GM15510 (cell line): Measurements from ENCODE around the gene TMEM17.

ENCODE experiments used
- POLR2A ChIP-seq: IDR thresholded peaks from 3 replicates; pipeline ENCODE4 v1.6.1; 2011; ENCODE audit warnings: borderline replicate concordance; ENCODE audit not compliant: insufficient read length; ENCODE audit errors: extremely low read depth

TMEM17 gene

GRCh38 chr2:62489702-62490101 lies 16.3 kb downstream of the TMEM17 start:
- no peak for TF ChIP-seq POLR2A

- TF ChIP-seq POLR2A: no peak
These were observed 16.8 kb downstream of the TMEM17 start for GRCh38 chr2:62489162-62489561.

GRCh38 chr2:62486439-62486765 lies 19.6 kb downstream of the TMEM17 start:
- no peak for TF ChIP-seq POLR2A

GRCh38 chr2:62485761-62486438 lies 20.1 kb downstream of the TMEM17 start:
- no peak for TF ChIP-seq POLR2A

- no peak for TF ChIP-seq POLR2A
These were observed 23.2 kb downstream of the TMEM17 start for GRCh38 chr2:62482558-62483352.

- no peak for TF ChIP-seq POLR2A
These were observed 26.1 kb downstream of the TMEM17 start for GRCh38 chr2:62479917-62480316.

- no peak for TF ChIP-seq POLR2A
These were observed 27.9 kb downstream of the TMEM17 start for GRCh38 chr2:62478093-62478580.

- no peak for TF ChIP-seq POLR2A
These were observed 28.4 kb downstream of the TMEM17 start for GRCh38 chr2:62477573-62477972.

- TF ChIP-seq POLR2A: no peak
These were observed 30.6 kb downstream of the TMEM17 start for GRCh38 chr2:62475172-62476011.

GRCh38 chr2:62474176-62474575 lies 31.8 kb downstream of the TMEM17 start:
- TF ChIP-seq POLR2A: no peak

- no peak for TF ChIP-seq POLR2A
These were observed 32.7 kb downstream of the TMEM17 start for GRCh38 chr2:62473246-62473827.

GRCh38 chr2:62472312-62472711 lies 33.7 kb downstream of the TMEM17 start:
- no peak for TF ChIP-seq POLR2A

- TF ChIP-seq POLR2A: no peak
These were observed 34.2 kb downstream of the TMEM17 start for GRCh38 chr2:62471816-62472215.

- no peak for TF ChIP-seq POLR2A
These were observed 34.6 kb downstream of the TMEM17 start for GRCh38 chr2:62471404-62471803.

GRCh38 chr2:62469548-62469947 lies 36.4 kb downstream of the TMEM17 start:
- no peak for TF ChIP-seq POLR2A
